Measurements from ENCODE around the gene RAD23B.
"Not testable (repeated sequence)": the region's sequence is repeated elsewhere in the genome, so short reads cannot be mapped to it uniquely, and the experiment has no call there.

Gene RAD23B

DNA sequence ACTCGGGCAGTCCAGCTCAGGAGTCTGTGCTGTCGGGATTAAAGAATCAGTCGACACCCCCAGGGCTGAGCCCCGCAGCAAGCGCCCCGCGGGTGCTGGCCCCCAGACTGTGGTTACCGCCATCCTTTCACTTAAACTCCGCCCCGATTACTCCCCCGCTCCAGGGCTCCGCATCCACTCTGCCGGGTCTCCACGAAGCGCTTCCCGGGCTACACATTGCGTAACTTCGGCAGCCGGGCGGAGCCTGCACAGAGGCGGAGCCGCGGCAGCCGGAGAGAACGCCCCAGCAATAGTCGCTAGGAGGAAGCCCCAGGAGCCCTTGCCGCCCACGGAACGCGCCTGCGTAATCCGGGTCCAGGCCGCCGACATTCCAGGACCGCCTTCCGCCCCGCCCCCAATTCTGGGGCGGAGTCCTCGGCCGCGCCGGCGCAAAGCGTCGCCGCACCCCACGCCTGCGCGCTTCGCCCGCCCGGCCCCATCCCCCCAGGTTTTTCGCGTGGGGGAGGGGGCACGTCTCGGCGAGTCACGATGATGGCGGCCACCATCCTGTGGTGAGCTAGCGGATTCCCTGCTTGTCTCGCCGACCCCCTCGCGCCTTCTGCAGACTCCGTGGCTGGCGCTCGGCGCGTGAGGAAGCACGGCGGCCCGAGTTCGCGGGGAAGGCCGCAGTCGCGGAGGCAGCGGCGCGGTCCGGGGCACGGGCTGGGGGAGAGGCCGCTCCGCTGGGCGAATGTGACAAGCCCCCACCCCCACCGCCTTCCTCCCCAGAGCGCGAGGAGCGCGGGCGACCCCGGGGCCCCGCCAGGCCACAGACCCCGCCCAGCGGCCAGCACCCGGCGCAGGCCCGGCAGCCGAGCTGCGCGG, at the start of gene RAD23B:
RAD23B (plus strand) TSS at position 521 of the 864 bp plus-strand sequence. CDS start 351 bp downstream, outside the sequence.
- peak; percentile 98 for DNase-seq

GRCh38 chr9:107235765-107236442, 47.2 kb upstream of the RAD23B start:
- DNase-seq = no peak

DNA sequence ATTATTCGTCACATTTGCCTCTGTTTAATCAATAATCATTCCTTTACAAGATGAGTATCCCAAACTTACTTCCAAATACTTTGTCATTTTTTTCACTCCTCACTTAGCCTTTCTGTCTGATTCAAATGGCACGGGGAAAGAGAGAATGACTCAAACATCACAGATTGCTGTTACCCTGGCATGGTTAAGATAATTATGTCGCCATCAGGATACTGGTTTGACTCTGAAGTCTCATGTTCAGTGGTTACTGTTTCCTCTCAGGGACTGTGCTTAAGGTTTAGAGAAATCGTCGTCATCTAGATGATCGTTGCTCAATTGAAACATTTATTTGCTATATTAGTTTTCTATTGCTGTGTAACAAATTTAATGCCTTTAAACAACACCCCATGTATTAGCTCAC, 45.2 kb upstream of the RAD23B start:
- no peak for DNase-seq

DNA sequence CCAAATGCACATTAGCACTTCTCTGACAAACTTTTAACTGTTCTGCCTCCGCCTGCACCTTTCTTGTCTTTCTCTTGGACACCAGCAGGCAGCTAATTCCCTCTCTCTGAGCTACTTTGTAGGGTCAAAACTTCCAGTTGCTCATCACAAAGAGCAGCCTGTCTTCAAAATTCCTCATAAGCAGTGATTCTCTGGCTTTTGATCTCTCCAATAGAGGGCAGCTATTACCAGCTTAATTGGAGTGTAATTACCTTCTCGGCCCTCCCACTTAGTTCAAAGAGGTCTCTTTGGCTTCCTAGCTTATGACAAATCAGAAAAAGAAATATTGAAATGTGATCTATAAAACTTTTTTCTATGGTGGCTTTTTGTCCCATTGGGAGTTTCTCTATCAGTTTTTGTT, 43.6 kb upstream of the RAD23B start:
- peak; percentile 45 for DNase-seq

- DNase-seq = no peak
These were observed 42.8 kb upstream of the RAD23B start for GRCh38 chr9:107240260-107240659.

DNA sequence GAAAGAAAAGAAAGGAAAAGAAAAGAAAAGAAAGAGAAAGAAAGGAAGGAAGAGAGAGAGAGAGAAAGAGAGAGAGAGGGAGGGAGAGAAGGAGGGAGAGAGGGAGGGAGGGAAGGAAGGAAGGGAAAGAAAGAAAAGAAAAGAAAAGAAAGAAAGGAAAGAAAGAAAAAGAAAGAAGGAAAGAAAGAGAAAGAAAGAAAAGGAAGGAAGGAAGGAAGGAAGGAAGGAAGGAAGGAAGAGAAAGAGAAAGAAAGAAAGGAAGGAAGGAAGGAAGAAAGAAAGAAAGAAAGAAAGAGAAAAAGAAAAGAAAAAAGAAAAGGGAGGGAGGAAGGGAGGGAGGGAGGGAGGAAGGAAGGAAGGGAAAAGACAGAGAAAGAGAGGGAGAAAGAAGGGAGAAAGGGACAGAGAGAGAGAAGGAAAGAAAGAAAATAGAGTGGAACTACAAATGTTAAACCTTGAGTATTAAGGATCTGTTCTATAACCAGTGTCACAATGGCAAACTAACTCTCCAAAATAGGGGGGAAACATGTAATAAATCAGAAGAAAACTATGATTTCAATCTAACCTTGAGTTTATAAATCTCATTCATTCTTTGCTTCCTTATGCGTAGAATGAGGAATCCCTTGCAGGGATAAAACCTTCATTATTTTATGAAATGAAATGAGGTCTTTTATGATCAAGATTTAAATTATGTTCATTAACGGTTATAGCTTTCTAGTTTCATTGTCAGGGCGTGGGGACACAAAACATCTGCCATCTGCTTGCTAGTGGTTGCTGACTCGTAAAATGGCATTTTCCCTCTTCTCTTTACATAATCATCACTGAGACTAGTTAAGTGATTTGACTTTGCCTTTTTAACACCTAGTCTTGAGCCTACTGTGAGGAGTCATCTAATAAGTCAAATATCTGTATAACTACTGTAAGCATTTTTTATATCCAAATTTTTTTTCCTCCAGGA, 40.7 kb upstream of the RAD23B start:
- no peak for DNase-seq

DNA sequence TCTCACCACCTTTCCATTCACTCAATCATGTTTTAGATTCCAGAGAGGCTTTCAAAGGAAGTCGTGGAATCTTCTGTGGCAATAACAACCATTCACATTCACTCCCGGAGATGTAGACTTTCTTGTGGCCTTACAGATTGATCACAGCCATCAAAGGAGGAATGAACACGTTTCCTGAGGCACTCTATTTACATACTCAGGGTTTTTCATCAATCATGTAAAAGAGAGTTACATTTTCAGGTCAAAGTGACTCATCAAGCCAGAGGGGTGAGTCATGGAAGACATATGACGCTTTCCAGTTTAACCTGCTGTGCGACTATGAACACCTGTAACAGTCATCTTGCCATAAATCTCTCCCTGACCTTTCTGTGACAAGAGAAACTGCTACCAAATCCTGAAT, 39.3 kb upstream of the RAD23B start:
- no peak for DNase-seq

DNA sequence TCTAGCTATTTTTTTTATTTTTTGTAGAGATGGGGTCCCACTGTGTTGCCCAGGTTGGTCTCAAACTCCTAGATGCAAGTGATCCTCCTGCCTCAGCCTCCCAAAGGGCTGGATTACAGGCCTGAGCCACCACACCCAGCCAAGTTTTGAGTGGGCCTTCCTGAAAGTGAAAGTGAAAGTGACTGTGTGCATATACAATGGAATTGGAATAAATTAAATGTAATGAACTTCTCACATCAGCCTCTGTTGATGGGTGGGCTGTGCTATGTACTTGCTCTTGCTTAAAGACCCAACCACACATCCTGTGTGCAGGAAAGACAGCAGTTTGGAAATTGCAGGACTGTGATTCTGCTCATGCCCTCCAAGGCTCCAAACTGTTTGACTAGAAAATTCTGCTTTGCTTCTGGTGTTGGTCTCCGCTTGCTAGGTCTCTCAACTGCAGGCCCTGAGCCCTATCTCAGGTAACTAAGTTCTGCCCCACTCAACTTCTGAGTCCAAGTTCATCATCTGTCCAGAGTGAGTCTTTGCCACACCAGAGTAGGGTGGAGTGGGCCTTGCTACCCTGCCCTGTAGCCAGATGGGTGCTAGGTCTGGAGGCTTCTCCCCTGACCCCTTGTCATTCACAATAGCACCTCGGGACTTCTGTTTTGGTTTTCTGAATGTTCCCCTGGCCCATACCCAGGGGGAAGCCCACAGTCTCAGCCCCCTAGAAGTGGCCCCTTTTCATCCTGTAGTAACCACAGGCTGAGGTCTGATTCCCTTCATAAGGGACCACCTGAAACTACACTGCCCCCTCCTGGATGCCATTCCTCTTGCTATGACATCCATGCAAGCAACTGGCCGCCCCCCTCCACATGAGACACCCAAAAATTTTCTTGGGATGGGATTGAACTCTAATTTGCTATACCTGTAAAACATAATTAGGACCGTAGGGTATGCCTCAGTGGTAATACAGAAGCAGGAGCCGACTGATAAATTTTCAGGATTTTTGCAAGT, 36.5 kb upstream of the RAD23B start:
- DNase-seq = peak; percentile 7

DNA sequence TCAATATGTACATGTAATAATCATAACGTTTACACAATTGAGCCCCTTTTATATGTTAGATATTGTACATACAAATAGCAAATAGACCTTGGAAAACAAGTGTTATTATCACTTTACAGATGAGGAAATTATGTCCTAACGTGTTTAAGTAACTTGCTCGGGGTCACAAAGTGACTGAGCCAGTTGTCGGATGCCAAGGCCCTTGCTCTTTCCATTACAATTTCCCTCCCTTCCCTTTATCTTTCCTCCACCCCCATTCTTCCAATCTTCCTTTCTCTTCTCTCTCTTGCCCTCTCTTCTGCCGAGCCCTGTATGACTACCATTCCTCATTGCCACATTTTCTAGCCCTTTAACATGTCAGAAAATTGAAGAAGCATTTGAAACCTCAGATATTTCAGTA, 34.4 kb upstream of the RAD23B start:
- DNase-seq = no peak

- no peak for DNase-seq
These were observed 33.9 kb upstream of the RAD23B start for GRCh38 chr9:107249131-107249533.

DNA sequence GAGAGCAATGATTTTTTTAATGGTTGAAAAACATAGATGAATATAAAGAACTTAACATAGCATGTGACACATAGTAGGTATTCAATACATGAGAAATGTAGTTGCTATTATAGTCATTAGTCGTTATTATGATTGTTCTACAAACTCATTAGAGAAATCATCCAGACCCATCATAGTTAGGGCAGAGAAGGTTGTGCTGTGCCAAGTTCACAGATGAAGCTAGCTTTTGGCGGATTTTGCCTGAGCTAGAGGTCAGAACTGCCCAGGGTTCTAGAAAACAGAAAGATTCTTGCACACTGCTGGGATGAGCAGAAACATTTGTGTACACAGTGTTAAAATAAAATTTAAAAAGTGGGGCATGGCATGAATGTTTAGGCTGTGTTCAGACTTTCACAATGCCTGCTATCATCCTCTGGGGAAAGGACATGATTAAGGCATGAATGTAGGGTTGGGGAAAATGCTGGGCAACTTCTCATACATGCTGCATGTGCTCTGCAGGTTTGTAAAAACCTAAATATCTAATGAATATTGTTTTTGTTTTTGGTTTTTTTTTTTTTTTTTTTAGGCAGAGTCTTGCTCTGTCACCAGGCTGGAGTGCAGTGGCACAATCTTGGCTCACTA, 33.3 kb upstream of the RAD23B start:
- DNase-seq = no peak

DNA sequence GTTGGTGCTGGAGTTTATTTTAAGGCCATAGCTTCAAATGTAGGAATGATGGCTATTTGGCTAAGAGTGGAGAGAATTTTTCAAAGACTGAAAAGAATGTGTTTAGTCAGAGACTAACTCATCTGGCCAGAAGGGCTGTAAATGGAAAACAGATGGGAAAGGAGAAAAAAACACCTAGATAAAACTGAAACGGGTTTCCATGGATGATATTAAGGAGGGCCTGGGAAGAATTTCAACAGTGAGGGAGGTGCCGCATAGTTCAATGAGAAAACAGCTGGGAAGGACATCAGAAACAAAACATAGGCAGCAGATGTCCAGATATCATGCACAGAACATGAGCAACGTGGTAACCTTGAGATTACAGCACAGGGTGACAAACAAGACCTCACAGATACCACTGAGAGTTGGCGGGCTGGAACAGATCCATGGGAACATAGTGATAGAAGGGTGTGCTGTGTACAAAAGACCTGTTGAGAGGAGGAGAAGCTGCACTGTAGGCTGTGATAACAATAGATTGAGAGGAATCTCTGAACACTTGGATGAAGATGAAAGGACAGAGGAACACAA, 31.2 kb upstream of the RAD23B start:
- DNase-seq = no peak

DNA sequence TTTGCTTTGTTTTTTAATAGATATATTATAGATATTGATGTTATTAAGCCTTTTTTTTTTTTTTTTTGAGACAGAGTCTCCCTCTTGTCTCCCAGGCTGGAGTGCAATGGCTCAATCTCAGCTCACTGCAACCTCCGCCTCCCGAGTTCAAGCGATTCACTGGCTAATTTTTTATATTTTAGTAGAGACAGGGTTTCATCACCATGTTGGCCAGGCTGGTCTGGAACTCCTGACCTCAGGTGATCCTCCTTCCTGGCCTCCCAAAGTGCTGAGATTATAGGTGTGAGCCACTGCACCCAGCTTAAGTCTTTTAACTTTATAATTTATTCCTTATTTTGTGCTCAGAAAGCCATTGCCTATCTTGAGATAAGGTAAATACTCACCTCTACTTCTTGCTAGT, 24.2 kb upstream of the RAD23B start:
- DNase-seq = no peak

GRCh38 chr9:107259751-107260313, 23.2 kb upstream of the RAD23B start:
- DNase-seq = not testable (repeated sequence)

GRCh38 chr9:107260437-107261081, 22.5 kb upstream of the RAD23B start:
- no peak for DNase-seq

- DNase-seq = no peak
These were observed 22.0 kb upstream of the RAD23B start for GRCh38 chr9:107261106-107261505.

DNA sequence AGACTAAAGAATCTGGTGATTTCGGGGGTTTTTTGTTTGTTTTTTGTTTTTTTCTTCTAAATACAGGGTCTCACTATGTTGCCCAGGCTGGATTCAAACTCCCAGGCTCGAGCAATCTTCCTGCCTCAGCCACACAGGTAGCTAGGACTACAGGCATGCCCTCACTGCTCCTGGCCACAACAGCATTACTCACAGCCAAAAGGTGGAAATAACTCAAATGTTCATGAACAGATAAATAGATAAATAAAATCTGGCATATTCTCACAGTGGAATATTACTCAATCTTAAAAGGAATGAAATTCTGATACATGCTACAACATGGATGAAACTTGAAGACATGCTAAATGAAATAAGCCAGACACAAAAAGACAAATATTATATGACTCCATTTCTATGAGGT, 19.8 kb upstream of the RAD23B start:
- no peak for DNase-seq

- no peak for DNase-seq
These were observed 16.3 kb upstream of the RAD23B start for GRCh38 chr9:107266624-107267368.

DNA sequence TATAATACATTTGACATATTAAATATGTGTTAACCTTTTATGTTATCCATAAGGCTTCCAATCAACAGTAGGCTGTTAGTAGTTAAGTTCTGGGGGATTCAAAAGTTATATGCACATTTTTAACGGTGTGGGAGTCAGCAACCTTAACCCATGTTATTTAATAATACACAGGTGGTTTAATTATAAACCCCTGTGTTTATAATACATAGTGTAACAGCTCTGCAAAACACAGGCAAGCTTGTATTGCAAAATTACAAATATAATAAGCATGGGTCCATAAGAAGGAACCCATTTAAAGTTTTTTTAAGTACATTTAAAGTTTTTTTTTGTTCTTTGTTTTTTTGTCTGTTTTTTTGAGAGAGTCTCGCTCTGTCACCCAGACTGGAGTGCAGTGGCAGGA, 14.5 kb upstream of the RAD23B start:
- DNase-seq = no peak

All from CD4-positive, alpha-beta T cell treated with Interleukin-17A for 1 hour (primary cell).